GM18858 (cell line): ENCODE data around the gene CD244.
"Not testable (repeated sequence)": the region's sequence is repeated elsewhere in the genome, so short reads cannot be mapped to it uniquely, and the experiment has no call there.

ENCODE experiments used
- ATAC-seq: cut with Tn5 transposase; IDR thresholded peaks from one replicate; pipeline ENCODE4 v1.9.1; 2021; ENCODE audit not compliant: unreplicated experiment

The CD244 gene

GRCh38 chr1:160782988-160783765 lies 79.5 kb downstream of the CD244 start:
- not testable (repeated sequence) for ATAC-seq

DNA sequence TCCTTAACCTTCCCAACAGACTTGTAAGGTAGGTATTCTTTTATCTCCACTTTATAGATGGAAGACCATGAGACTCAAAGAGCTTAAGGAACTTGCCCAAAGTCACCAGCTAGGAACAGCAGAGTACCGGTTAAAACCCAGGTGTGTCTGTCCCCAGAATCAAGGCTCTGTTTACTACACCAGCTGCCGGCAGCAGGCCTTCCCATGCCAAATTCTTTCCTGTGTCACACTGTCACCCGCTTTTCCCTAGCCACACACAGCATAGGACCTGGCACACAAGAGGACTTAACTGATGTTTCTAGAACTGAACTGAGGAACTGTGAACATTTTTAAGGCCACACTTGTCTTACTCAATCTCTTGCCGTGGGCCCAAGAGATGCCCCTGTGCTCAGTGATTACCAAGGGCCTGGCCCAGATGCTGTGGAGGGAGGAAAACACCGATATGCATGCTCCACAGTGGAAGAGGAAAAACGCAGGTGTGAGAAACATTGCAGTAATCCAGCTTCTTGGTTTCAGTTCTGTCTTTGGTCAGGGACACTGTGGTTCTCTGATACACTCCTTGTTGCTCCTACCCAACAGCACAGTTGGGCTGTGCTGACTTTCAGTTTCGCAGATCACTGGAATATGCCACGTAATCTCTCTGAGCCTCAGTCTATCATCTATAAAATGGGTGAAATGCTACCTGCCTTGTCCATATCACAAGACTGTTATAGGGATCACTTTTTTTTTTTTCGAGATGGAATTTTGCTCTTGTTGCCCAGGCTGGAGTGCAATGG lies 80.6 kb downstream of the CD244 start:
- ATAC-seq, result peak; percentile 84

- no peak for ATAC-seq
These were observed 81.4 kb downstream of the CD244 start for GRCh38 chr1:160781186-160781766.

- no peak for ATAC-seq
These were observed 82.3 kb downstream of the CD244 start for GRCh38 chr1:160780398-160780755.
